ENCODE data around the gene KRTAP6-3.

- TF ChIP-seq, protein P1, sequence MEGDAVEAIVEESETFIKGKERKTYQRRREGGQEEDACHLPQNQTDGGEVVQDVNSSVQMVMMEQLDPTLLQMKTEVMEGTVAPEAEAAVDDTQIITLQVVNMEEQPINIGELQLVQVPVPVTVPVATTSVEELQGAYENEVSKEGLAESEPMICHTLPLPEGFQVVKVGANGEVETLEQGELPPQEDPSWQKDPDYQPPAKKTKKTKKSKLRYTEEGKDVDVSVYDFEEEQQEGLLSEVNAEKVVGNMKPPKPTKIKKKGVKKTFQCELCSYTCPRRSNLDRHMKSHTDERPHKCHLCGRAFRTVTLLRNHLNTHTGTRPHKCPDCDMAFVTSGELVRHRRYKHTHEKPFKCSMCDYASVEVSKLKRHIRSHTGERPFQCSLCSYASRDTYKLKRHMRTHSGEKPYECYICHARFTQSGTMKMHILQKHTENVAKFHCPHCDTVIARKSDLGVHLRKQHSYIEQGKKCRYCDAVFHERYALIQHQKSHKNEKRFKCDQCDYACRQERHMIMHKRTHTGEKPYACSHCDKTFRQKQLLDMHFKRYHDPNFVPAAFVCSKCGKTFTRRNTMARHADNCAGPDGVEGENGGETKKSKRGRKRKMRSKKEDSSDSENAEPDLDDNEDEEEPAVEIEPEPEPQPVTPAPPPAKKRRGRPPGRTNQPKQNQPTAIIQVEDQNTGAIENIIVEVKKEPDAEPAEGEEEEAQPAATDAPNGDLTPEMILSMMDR (IDR thresholded peaks at IDR 0.05), result no peak
- TF ChIP-seq POLR2A (IDR thresholded peaks at IDR 0.05), result no peak
- TF ChIP-seq POLR2AphosphoS5 (IDR thresholded peaks at IDR 0.05; ENCODE audit: insufficient read depth in 1 of 2, low read depth in 1 of 2), result no peak
These were observed 8.5 kb downstream of the KRTAP6-3 start, which contains the start of gene KRTAP22-1 for GRCh38 chr21:30600787-30601186.
